ENCODE measurements around the gene LPAR2.
"Not testable (repeated sequence)": the region's sequence is repeated elsewhere in the genome, so short reads cannot be mapped to it uniquely, and the experiment has no call there.

DNA sequence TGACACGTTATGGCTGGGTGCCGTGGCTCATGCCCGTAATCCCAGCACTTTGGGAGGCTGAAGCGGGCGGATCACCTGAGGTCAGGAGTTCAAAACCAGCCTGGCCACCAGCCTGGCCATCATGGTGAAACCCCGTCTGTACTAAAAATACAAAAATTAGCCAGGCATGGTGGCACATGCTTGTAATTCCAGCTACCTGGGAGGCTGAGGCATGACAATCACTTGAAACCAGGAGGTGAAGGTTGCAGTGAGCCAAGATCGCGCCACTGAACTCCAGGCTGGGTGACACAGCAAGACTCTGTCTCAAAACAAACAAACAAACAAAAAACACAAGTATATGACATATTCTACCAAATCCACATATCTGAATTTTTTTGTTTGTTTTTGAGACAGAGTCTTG lies 21.3 kb downstream of the LPAR2 start:
- TF ChIP-seq, protein P1, sequence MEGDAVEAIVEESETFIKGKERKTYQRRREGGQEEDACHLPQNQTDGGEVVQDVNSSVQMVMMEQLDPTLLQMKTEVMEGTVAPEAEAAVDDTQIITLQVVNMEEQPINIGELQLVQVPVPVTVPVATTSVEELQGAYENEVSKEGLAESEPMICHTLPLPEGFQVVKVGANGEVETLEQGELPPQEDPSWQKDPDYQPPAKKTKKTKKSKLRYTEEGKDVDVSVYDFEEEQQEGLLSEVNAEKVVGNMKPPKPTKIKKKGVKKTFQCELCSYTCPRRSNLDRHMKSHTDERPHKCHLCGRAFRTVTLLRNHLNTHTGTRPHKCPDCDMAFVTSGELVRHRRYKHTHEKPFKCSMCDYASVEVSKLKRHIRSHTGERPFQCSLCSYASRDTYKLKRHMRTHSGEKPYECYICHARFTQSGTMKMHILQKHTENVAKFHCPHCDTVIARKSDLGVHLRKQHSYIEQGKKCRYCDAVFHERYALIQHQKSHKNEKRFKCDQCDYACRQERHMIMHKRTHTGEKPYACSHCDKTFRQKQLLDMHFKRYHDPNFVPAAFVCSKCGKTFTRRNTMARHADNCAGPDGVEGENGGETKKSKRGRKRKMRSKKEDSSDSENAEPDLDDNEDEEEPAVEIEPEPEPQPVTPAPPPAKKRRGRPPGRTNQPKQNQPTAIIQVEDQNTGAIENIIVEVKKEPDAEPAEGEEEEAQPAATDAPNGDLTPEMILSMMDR (IDR thresholded peaks at IDR 0.05): not testable (repeated sequence)
- TF ChIP-seq CHD4 (IDR thresholded peaks at IDR 0.05; ENCODE audit: borderline replicate concordance); JUN (IDR thresholded peaks at IDR 0.05); POLR2AphosphoS2 (conservative IDR thresholded peaks at IDR 0.05; ENCODE audit: low read length); CHD2 (IDR thresholded peaks at IDR 0.05; ENCODE audit: low read length, partially characterized antibody); EHF (CRISPR knock-in tag; IDR thresholded peaks at IDR 0.05); POLR2A (IDR thresholded peaks at IDR 0.05; ENCODE audit: low read length); RFX5 (IDR thresholded peaks at IDR 0.05); MAX (IDR thresholded peaks at IDR 0.05); BHLHE40 (IDR thresholded peaks at IDR 0.05; ENCODE audit: low read depth, low read length); NR3C1 (IDR thresholded peaks at IDR 0.05); MAZ (IDR thresholded peaks at IDR 0.05; ENCODE audit: borderline replicate concordance, low read depth, low read length): not testable (repeated sequence)
- TF ChIP-seq, protein P2, sequence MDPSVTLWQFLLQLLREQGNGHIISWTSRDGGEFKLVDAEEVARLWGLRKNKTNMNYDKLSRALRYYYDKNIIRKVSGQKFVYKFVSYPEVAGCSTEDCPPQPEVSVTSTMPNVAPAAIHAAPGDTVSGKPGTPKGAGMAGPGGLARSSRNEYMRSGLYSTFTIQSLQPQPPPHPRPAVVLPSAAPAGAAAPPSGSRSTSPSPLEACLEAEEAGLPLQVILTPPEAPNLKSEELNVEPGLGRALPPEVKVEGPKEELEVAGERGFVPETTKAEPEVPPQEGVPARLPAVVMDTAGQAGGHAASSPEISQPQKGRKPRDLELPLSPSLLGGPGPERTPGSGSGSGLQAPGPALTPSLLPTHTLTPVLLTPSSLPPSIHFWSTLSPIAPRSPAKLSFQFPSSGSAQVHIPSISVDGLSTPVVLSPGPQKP (IDR thresholded peaks at IDR 0.05; ENCODE audit: low read depth, low read length): not testable (repeated sequence)
- TF ChIP-seq, protein P3, sequence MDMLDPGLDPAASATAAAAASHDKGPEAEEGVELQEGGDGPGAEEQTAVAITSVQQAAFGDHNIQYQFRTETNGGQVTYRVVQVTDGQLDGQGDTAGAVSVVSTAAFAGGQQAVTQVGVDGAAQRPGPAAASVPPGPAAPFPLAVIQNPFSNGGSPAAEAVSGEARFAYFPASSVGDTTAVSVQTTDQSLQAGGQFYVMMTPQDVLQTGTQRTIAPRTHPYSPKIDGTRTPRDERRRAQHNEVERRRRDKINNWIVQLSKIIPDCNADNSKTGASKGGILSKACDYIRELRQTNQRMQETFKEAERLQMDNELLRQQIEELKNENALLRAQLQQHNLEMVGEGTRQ (IDR thresholded peaks at IDR 0.05): not testable (repeated sequence)

Data from A549 (cell line).